ENCODE measurements around the gene C20orf173. TPM values are rescaled to one million over a fixed set of nuclear protein-coding genes. Genes with fewer than 3 reads are reported as not detected.
"Not testable (repeated sequence)": the region's sequence is repeated elsewhere in the genome, so short reads cannot be mapped to it uniquely, and the experiment has no call there.

Gene C20orf173
- total RNA-seq, 2 donors from 2014 or later = not detected

GRCh38 chr20:35555951-35556645 is 26.6 kb upstream of the C20orf173 start:
- Mint-ChIP-seq H3K27me3 (ENCODE audit: insufficient read depth) (no peaks in the 10 kb centered on the region), H3K27ac (no peak overlapping the region), H3K36me3 (ENCODE audit: low read depth) (peaks cover 30% of the 10 kb centered on the region), H3K4me1 (no peaks in the 10 kb centered on the region), H3K9me3 (no peaks in the 10 kb centered on the region), H3K4me3 (no peak overlapping the region)
- H3K4me1 ChIP-seq (ENCODE audit: control insufficient read depth, insufficient read depth, low read length) = no peaks in the 10 kb centered on the region
- H3K36me3 ChIP-seq (ENCODE audit: control insufficient read depth, insufficient read depth, low read length) = peaks cover 37% of the 10 kb centered on the region
- H3K9me3 ChIP-seq (ENCODE audit: control insufficient read depth, low read length) = no peaks in the 10 kb centered on the region
- WGBS, 2 experiments (ENCODE audit: insufficient coverage in 1 of 2, insufficient read length in 1 of 2) = 94 to 97% methylated on average over 15 to 21 of the region's 21 CpGs
- H3K27me3 ChIP-seq (ENCODE audit: control insufficient read depth, insufficient read depth, low read length, poor library complexity, severe bottlenecking) = no peaks in the 10 kb centered on the region
- TF ChIP-seq CTCF (conservative IDR thresholded peaks at IDR 0.05) = no peak
- H3K27ac ChIP-seq (ENCODE audit: low read depth, low read length) = no peak overlapping the region
- no peak overlapping the region for H3K4me3 ChIP-seq (ENCODE audit: low read length)
- DNase-seq = no peak
- no peak overlapping the region for H3K9ac ChIP-seq (ENCODE audit: extremely low read depth, low read length, poor library complexity, severe bottlenecking)

DNA sequence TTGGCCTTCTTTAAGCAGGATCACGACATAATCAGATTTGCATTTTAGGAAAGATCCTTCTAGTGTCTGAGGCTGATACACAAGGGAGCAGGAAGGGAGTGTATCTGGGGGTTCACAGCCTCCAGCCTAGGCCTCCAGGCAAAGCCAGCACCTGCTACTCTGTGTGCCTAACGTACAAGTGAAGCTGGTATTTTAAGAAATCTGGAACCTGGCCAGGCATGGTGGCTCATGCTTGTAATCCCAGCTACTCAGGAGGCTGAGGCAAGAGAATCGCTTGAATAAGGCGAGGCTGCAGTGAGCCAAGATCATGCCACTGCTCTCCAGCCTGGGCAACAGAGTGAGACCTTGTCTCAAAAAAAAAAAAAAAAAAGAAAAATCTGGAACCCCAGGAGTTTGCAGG is 26.0 kb upstream of the C20orf173 start:
- H3K27me3 Mint-ChIP-seq (ENCODE audit: insufficient read depth); H3K9me3 ChIP-seq (ENCODE audit: control insufficient read depth, low read length); H3K4me1 ChIP-seq (ENCODE audit: control insufficient read depth, insufficient read depth, low read length); H3K9ac ChIP-seq (ENCODE audit: extremely low read depth, low read length, poor library complexity, severe bottlenecking); H3K27ac Mint-ChIP-seq; H3K27ac ChIP-seq (ENCODE audit: low read depth, low read length); H3K4me1 Mint-ChIP-seq; H3K4me3 ChIP-seq (ENCODE audit: low read length); DNase-seq; H3K27me3 ChIP-seq (ENCODE audit: control insufficient read depth, insufficient read depth, low read length, poor library complexity, severe bottlenecking); H3K9me3 Mint-ChIP-seq; H3K4me3 Mint-ChIP-seq: not testable (repeated sequence)
- H3K36me3 Mint-ChIP-seq (ENCODE audit: low read depth) = peaks cover 30% of the 10 kb centered on the region
- 94 to 96% methylated on average over 4 of the region's 4 CpGs for WGBS, 2 experiments (ENCODE audit: insufficient coverage in 1 of 2, insufficient read length in 1 of 2)
- peaks cover 43% of the 10 kb centered on the region for H3K36me3 ChIP-seq (ENCODE audit: control insufficient read depth, insufficient read depth, low read length)

GRCh38 chr20:35552914-35553313 is 23.5 kb upstream of the C20orf173 start:
- H3K36me3 Mint-ChIP-seq (ENCODE audit: low read depth) = peaks cover 34% of the 10 kb centered on the region
- H3K4me1 Mint-ChIP-seq = no peaks in the 10 kb centered on the region
- no peak overlapping the region for H3K27ac Mint-ChIP-seq

More at GRCh38 chr20:35552914-35553313, 23.5 kb upstream of the C20orf173 start:
- no peak for DNase-seq
- Histone ChIP-seq H3K9me3 (ENCODE audit: control insufficient read depth, low read length) (no peaks in the 10 kb centered on the region), H3K27ac (ENCODE audit: low read depth, low read length) (no peak overlapping the region), H3K36me3 (ENCODE audit: control insufficient read depth, insufficient read depth, low read length) (peaks cover 60% of the 10 kb centered on the region), H3K9ac (ENCODE audit: extremely low read depth, low read length, poor library complexity, severe bottlenecking) (no peak overlapping the region), H3K4me3 (ENCODE audit: low read length) (no peak overlapping the region), H3K4me1 (ENCODE audit: control insufficient read depth, insufficient read depth, low read length) (no peaks in the 10 kb centered on the region), H3K27me3 (ENCODE audit: control insufficient read depth, insufficient read depth, low read length, poor library complexity, severe bottlenecking) (no peaks in the 10 kb centered on the region)
- no peaks in the 10 kb centered on the region for H3K27me3 Mint-ChIP-seq (ENCODE audit: insufficient read depth)
- no peak overlapping the region for H3K4me3 Mint-ChIP-seq
- H3K9me3 Mint-ChIP-seq = no peaks in the 10 kb centered on the region
- WGBS, 2 experiments (ENCODE audit: insufficient coverage in 1 of 2, insufficient read length in 1 of 2) = 95% methylated on average over 3 of the region's 3 CpGs; no CpG with 5 or more reads in 1 of the 2 experiments
- TF ChIP-seq CTCF (conservative IDR thresholded peaks at IDR 0.05) = no peak
